ENCODE measurements around the gene HDAC6.

DNA sequence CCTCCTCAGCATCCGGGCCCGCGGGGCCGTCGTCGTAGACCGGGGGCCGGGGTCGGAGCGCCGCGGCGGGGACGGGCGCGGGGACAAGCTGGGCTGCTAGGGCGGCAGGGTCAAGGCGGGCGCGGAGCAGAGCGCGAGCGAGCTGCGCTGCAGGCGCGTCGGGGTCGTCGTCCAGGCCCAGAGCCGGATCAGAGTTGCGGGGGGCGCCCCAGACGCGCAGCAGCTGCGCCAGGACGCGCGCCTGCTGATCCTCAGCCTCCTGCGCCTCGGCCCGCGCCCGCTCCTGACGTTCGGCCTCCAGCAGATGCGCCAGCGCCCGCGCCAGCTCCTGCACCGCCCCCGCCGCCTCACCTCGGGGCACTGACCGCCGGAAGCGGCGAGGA lies 30.0 kb downstream of the HDAC6 start:
- TF ChIP-seq ZNF274 (IDR thresholded peaks at IDR 0.05; ENCODE audit: low read depth, low read length) (no peak), YY1 (IDR thresholded peaks at IDR 0.05; ENCODE audit: insufficient read depth, insufficient read length) (no peak), SUZ12 (IDR thresholded peaks at IDR 0.05; ENCODE audit: extremely low read depth, insufficient read depth, insufficient read length) (no peak)

Measured in NT2/D1 (cell line).